Measurements from ENCODE around the gene WBP1. TPM values are rescaled to one million over a fixed set of nuclear protein-coding genes. Genes with fewer than 3 reads are reported as not detected.
"Not testable (repeated sequence)": the region's sequence is repeated elsewhere in the genome, so short reads cannot be mapped to it uniquely, and the experiment has no call there.

WBP1 gene
- polyA plus RNA-seq, 4 donors, result 55.1 to 82.7 (median 66.4) TPM

GRCh38 chr2:74441170-74441689, 17.0 kb upstream of the WBP1 start:
- Histone ChIP-seq H3K4me3 (ENCODE audit: low read depth in 1 of 3, low read length in 3 of 3) (peak overlapping the region; percentile 45 to 85 (median 58)), H3K27ac (ENCODE audit: low read depth in 1 of 3, low read length in 2 of 3) (peak overlapping the region; percentile 82 to 99 (median 99)), H3K27me3 (ENCODE audit: control insufficient read depth in 3 of 3, insufficient read depth in 3 of 3, low read length in 3 of 3) (no peaks in the 10 kb centered on the region), H3K36me3 (ENCODE audit: control insufficient read depth in 3 of 3, insufficient read depth in 2 of 3, low read depth in 1 of 3, low read length in 3 of 3) (peaks cover 0 to 21% (median 0%) of the 10 kb centered on the region in 3 donors), H3K4me1 (ENCODE audit: control insufficient read depth in 3 of 3, insufficient read depth in 2 of 3, low read depth in 1 of 3, low read length in 2 of 3) (peaks cover 3 to 52% (median 13%) of the 10 kb centered on the region in 3 donors), H3K9me3 (ENCODE audit: control insufficient read depth in 2 of 2, insufficient read depth in 1 of 2, low read depth in 1 of 2, low read length in 1 of 2) (no peaks in the 10 kb centered on the region)
- DNase-seq, result no peak
- WGBS, 3 donors, result 8 to 31% (median 16%) methylated on average over 27 to 33 of the region's 33 CpGs
- no peak for FAIRE-seq

GRCh38 chr2:74441690-74442482, 16.4 kb upstream of the WBP1 start, which contains the start of gene RTKN:
Gene RTKN, minus strand, starts transcription at chr2:74441937. Its CDS starts 121 bp downstream, at chr2:74441816.
- Histone ChIP-seq H3K4me1 (ENCODE audit: control insufficient read depth in 3 of 3, insufficient read depth in 2 of 3, low read depth in 1 of 3, low read length in 2 of 3) (peaks cover 3 to 46% (median 13%) of the 10 kb centered on the region in 3 donors), H3K27me3 (ENCODE audit: control insufficient read depth in 3 of 3, insufficient read depth in 3 of 3, low read length in 3 of 3) (no peaks in the 10 kb centered on the region), H3K9me3 (ENCODE audit: control insufficient read depth in 2 of 2, insufficient read depth in 1 of 2, low read depth in 1 of 2, low read length in 1 of 2) (no peaks in the 10 kb centered on the region), H3K27ac (ENCODE audit: low read depth in 1 of 3, low read length in 2 of 3) (peak within 1 kb of the TSS; percentile 82 to 99 (median 99)), H3K4me3 (ENCODE audit: low read depth in 1 of 3, low read length in 3 of 3) (peak within 1 kb of the TSS; percentile 45 to 85 (median 58)), H3K36me3 (ENCODE audit: control insufficient read depth in 3 of 3, insufficient read depth in 2 of 3, low read depth in 1 of 3, low read length in 3 of 3) (peaks cover 0 to 15% (median 0%) of the 10 kb centered on the region in 3 donors)
- DNase-seq (peak; percentile 91 to 93), FAIRE-seq (no peak)
- 7 to 12% (median 7%) methylated on average over 32 to 75 of the region's 75 CpGs for WGBS, 3 donors

GRCh38 chr2:74442483-74443297, 15.5 kb upstream of the WBP1 start:
- Histone ChIP-seq H3K27ac (ENCODE audit: low read depth in 1 of 3, low read length in 2 of 3) (peak overlapping the region; percentile 82 to 99 (median 99)), H3K4me3 (ENCODE audit: low read depth in 1 of 3, low read length in 3 of 3) (peak overlapping the region in 1 of 3 donors; percentile 85), H3K4me1 (ENCODE audit: control insufficient read depth in 3 of 3, insufficient read depth in 2 of 3, low read depth in 1 of 3, low read length in 2 of 3) (peaks cover 3 to 42% (median 8%) of the 10 kb centered on the region in 3 donors), H3K36me3 (ENCODE audit: control insufficient read depth in 3 of 3, insufficient read depth in 2 of 3, low read depth in 1 of 3, low read length in 3 of 3) (peaks cover 0 to 14% (median 0%) of the 10 kb centered on the region in 3 donors)
- FAIRE-seq; H3K27me3 ChIP-seq (ENCODE audit: control insufficient read depth in 3 of 3, insufficient read depth in 3 of 3, low read length in 3 of 3); DNase-seq; H3K9me3 ChIP-seq (ENCODE audit: control insufficient read depth in 2 of 2, insufficient read depth in 1 of 2, low read depth in 1 of 2, low read length in 1 of 2): not testable (repeated sequence)
- WGBS, 3 donors, result 60 to 82% (median 66%) methylated on average over 16 of the region's 16 CpGs

- WGBS, 3 donors, result 40 to 63% (median 46%) methylated on average over 5 of the region's 5 CpGs
- no peak overlapping the region for H3K4me3 ChIP-seq (ENCODE audit: low read depth in 1 of 3, low read length in 3 of 3)
- H3K27ac ChIP-seq (ENCODE audit: low read depth in 1 of 3, low read length in 2 of 3), result no peak overlapping the region
- FAIRE-seq (no peak), DNase-seq (no peak)
- no peaks in the 10 kb centered on the region for H3K27me3 ChIP-seq (ENCODE audit: control insufficient read depth in 3 of 3, insufficient read depth in 3 of 3, low read length in 3 of 3)
- H3K9me3 ChIP-seq (ENCODE audit: control insufficient read depth in 2 of 2, insufficient read depth in 1 of 2, low read depth in 1 of 2, low read length in 1 of 2), result no peaks in the 10 kb centered on the region
- peaks cover 0 to under 1% (median 0%) of the 10 kb centered on the region in 3 donors for H3K36me3 ChIP-seq (ENCODE audit: control insufficient read depth in 3 of 3, insufficient read depth in 2 of 3, low read depth in 1 of 3, low read length in 3 of 3)
- H3K4me1 ChIP-seq (ENCODE audit: control insufficient read depth in 3 of 3, insufficient read depth in 2 of 3, low read depth in 1 of 3, low read length in 2 of 3), result peaks cover under 1 to 23% (median 4%) of the 10 kb centered on the region in 3 donors
These were observed 13.5 kb upstream of the WBP1 start for GRCh38 chr2:74444498-74445318.

- Histone ChIP-seq H3K4me3 (ENCODE audit: low read depth in 1 of 3, low read length in 3 of 3) (no peak overlapping the region), H3K4me1 (ENCODE audit: control insufficient read depth in 3 of 3, insufficient read depth in 2 of 3, low read depth in 1 of 3, low read length in 2 of 3) (peaks cover 0 to 17% (median 0%) of the 10 kb centered on the region in 3 donors), H3K27ac (ENCODE audit: low read depth in 1 of 3, low read length in 2 of 3) (peak overlapping the region in 2 of 3 donors; percentile 6 to 47), H3K9me3 (ENCODE audit: control insufficient read depth in 2 of 2, insufficient read depth in 1 of 2, low read depth in 1 of 2, low read length in 1 of 2) (no peaks in the 10 kb centered on the region), H3K27me3 (ENCODE audit: control insufficient read depth in 3 of 3, insufficient read depth in 3 of 3, low read length in 3 of 3) (no peaks in the 10 kb centered on the region), H3K36me3 (ENCODE audit: control insufficient read depth in 3 of 3, insufficient read depth in 2 of 3, low read depth in 1 of 3, low read length in 3 of 3) (no peaks in the 10 kb centered on the region)
- FAIRE-seq, result no peak
- peak; percentile 45 to 90 for DNase-seq
- WGBS, 3 donors, result 12 to 65% (median 37%) methylated on average over 5 of the region's 5 CpGs
These were observed 10.8 kb upstream of the WBP1 start for GRCh38 chr2:74447230-74447999.

GRCh38 chr2:74448771-74449170, 9.5 kb upstream of the WBP1 start:
- H3K4me1 ChIP-seq (ENCODE audit: control insufficient read depth in 3 of 3, insufficient read depth in 2 of 3, low read depth in 1 of 3, low read length in 2 of 3), result peaks cover 0 to 12% (median 0%) of the 10 kb centered on the region in 3 donors
- H3K4me3 ChIP-seq (ENCODE audit: low read depth in 1 of 3, low read length in 3 of 3), result no peak overlapping the region
- no peak for DNase-seq
- 79 to 84% (median 83%) methylated on average over 2 of the region's 2 CpGs for WGBS, 3 donors
- FAIRE-seq, result no peak
- no peaks in the 10 kb centered on the region for H3K9me3 ChIP-seq (ENCODE audit: control insufficient read depth in 2 of 2, insufficient read depth in 1 of 2, low read depth in 1 of 2, low read length in 1 of 2)
- no peak overlapping the region for H3K27ac ChIP-seq (ENCODE audit: low read depth in 1 of 3, low read length in 2 of 3)
- no peaks in the 10 kb centered on the region for H3K27me3 ChIP-seq (ENCODE audit: control insufficient read depth in 3 of 3, insufficient read depth in 3 of 3, low read length in 3 of 3)
- H3K36me3 ChIP-seq (ENCODE audit: control insufficient read depth in 3 of 3, insufficient read depth in 2 of 3, low read depth in 1 of 3, low read length in 3 of 3), result no peaks in the 10 kb centered on the region

- H3K4me3 ChIP-seq (ENCODE audit: low read depth in 1 of 3, low read length in 3 of 3), result no peak overlapping the region
- 81 to 85% (median 83%) methylated on average over 3 of the region's 3 CpGs for WGBS, 3 donors
- no peaks in the 10 kb centered on the region for H3K27me3 ChIP-seq (ENCODE audit: control insufficient read depth in 3 of 3, insufficient read depth in 3 of 3, low read length in 3 of 3)
- DNase-seq (no peak), FAIRE-seq (no peak)
- H3K36me3 ChIP-seq (ENCODE audit: control insufficient read depth in 3 of 3, insufficient read depth in 2 of 3, low read depth in 1 of 3, low read length in 3 of 3), result no peaks in the 10 kb centered on the region
- H3K9me3 ChIP-seq (ENCODE audit: control insufficient read depth in 2 of 2, insufficient read depth in 1 of 2, low read depth in 1 of 2, low read length in 1 of 2), result no peaks in the 10 kb centered on the region
- peaks cover 3 to 15% (median 3%) of the 10 kb centered on the region in 3 donors for H3K4me1 ChIP-seq (ENCODE audit: control insufficient read depth in 3 of 3, insufficient read depth in 2 of 3, low read depth in 1 of 3, low read length in 2 of 3)
- H3K27ac ChIP-seq (ENCODE audit: low read depth in 1 of 3, low read length in 2 of 3), result no peak overlapping the region
These were observed 7.6 kb upstream of the WBP1 start for GRCh38 chr2:74450570-74451190.

Measured in small intestine (tissue), 7 donors.